ENCODE measurements around the gene STXBP6. TPM values are rescaled to one million over a fixed set of nuclear protein-coding genes. Genes with fewer than 3 reads are reported as not detected.

The STXBP6 gene
- total RNA-seq, 4 donors from 2014 or later = 11.9 to 30.5 (median 14.6) TPM

- no peaks in the 10 kb centered on the region for H3K4me1 ChIP-seq
- TF ChIP-seq POLR2A (IDR thresholded peaks at IDR 0.05) (no peak), CTCF (IDR thresholded peaks at IDR 0.05) (no peak)
- H3K36me3 ChIP-seq = no peaks in the 10 kb centered on the region
- intact Hi-C loops (cut with DNase I; ENCODE audit: low total_unique reads) = no loop called here
- H3K27me3 ChIP-seq = no peaks in the 10 kb centered on the region
- no peak overlapping the region for H3K27ac ChIP-seq
- H3K9me3 ChIP-seq = no peaks in the 10 kb centered on the region
- no peak overlapping the region for H3K4me3 ChIP-seq
- DNase-seq = no peak
These were observed 39.5 kb downstream of the STXBP6 start for GRCh38 chr14:25010471-25010870.

DNA sequence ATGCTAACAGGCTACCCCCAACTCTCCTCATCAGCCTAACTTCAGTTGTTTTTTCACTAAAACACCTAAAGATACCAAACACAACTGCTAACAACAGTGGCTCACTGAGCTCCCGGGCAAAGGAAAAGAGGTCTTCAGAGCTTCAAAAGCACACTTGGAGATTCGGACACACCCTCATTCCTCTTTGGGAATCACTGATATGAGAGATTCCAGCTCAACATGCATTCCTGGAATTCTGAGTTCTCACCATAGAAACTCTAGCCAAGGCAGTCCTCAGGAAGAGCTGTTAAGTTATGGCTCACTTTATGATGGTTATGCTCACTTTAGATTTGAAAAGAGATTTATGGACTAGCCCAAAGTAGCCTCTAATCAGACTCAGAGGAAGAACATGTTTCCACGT lies 40.1 kb downstream of the STXBP6 start:
- intact Hi-C loops (cut with DNase I; ENCODE audit: low total_unique reads) = no loop called here
- no peak for DNase-seq
- no peak overlapping the region for H3K4me3 ChIP-seq
- no peaks in the 10 kb centered on the region for H3K4me1 ChIP-seq
- H3K9me3 ChIP-seq = no peaks in the 10 kb centered on the region
- H3K36me3 ChIP-seq = no peaks in the 10 kb centered on the region
- H3K27ac ChIP-seq = no peak overlapping the region
- H3K27me3 ChIP-seq = no peaks in the 10 kb centered on the region
- TF ChIP-seq POLR2A (IDR thresholded peaks at IDR 0.05) (no peak), CTCF (IDR thresholded peaks at IDR 0.05) (no peak)

DNA sequence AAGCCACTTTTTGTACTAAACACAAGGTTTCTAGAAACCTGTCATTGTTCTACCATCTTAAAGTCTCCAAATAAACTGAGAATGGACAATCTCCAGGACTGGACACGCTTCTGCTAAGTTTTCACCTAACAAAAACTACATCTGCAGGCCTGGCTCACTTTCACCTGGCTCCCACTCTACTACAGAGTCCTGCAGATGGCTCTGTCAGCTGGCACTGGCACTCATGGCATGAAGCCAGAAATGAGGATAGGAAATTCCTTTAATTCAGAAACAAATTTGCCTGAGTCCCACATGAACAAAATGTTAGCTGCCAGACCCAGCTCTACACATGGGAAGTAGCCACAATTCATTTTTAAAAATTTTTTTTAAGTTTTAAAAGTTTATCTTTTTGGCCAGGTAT lies 42.1 kb downstream of the STXBP6 start:
- Histone ChIP-seq H3K27ac (no peak overlapping the region), H3K4me3 (no peak overlapping the region), H3K9me3 (no peaks in the 10 kb centered on the region), H3K27me3 (no peaks in the 10 kb centered on the region), H3K4me1 (no peaks in the 10 kb centered on the region), H3K36me3 (no peaks in the 10 kb centered on the region)
- DNase-seq = peak in 1 of 2 donors; percentile 30
- intact Hi-C loops (cut with DNase I; ENCODE audit: low total_unique reads) = no loop called here
- no peak for TF ChIP-seq CTCF (IDR thresholded peaks at IDR 0.05)
- no peak for TF ChIP-seq POLR2A (IDR thresholded peaks at IDR 0.05)

DNA sequence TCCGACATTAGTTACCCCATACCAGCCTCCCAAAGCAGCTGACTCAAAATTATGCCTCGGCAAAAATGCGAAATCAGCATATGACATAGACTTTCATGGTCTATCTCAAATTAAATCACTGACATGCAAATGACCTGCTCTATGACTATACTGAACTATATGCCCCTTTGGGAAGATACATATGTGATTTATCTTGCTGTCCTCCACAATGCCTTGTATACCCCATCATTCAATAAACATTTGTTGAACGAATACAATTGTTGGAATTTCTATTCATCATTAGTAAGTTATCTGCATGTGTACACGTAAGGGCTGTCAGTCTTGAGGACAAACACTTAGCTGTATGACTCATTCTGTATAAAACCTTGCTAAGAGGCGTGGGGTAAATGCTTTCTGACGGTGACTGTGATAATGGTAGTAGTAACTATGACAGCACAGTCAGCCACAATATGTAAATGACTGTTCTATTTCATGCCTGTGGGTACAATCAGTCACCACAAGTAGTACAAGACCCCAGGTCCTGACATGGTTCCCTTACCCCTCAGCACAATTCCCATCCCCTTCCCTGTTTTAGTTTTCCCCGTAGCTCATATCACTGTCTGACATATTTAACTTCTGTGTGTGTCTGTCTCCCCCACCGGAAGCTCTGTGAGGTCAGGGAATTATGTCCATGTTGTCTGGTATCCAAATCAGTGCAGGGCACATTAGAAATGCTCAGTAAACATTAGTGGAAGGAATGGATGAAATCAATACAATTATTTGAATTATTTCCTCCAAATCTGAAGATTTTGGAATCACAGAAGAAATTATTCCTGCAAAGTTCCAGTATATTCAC lies 42.8 kb downstream of the STXBP6 start:
- H3K4me1 ChIP-seq = no peaks in the 10 kb centered on the region
- intact Hi-C loops (cut with DNase I; ENCODE audit: low total_unique reads) = no loop called here
- H3K27ac ChIP-seq = no peak overlapping the region

More for the DNA sequence above, 42.8 kb downstream of the STXBP6 start:
- Histone ChIP-seq H3K4me3 (no peak overlapping the region), H3K9me3 (no peaks in the 10 kb centered on the region), H3K36me3 (no peaks in the 10 kb centered on the region), H3K27me3 (no peaks in the 10 kb centered on the region)
- no peak for DNase-seq
- no peak for TF ChIP-seq POLR2A (IDR thresholded peaks at IDR 0.05)
- TF ChIP-seq CTCF (IDR thresholded peaks at IDR 0.05) = no peak

Data from uterus (tissue), 4 donors.